ENCODE data around the gene SORL1-AS1.

Gene SORL1-AS1

GRCh38 chr11:121483805-121484480 lies 31.2 kb upstream of the SORL1-AS1 start:
- CTCF ChIA-PET, result interaction anchor here (2.3 kb wide), 1 partner anchor 17 kb away, joined by 10 read pairs; no protein-coding TSS in a partner anchor
- no peak overlapping the region for H3K27ac ChIP-seq (ENCODE audit: insufficient read depth, low read depth, low read length)
- dilution Hi-C loops (cut with MboI; ENCODE audit: extremely low pct_ligation_motif_present, low sequenced_read_pairs) (no loop called here), intact Hi-C loops (cut with micrococcal nuclease) (no loop called here)
- H3K36me3 ChIP-seq (ENCODE audit: control insufficient read depth in 2 of 2, extremely low read depth in 1 of 2, insufficient read depth in 2 of 2, low read length in 2 of 2), result no peaks in the 10 kb centered on the region
- TF ChIP-seq MAX (IDR thresholded peaks at IDR 0.05; ENCODE audit: insufficient read depth, insufficient read length), result no peak
- no peak for TF ChIP-seq FOS (IDR thresholded peaks at IDR 0.05; ENCODE audit: borderline replicate concordance, insufficient read depth, low read length)
- no peak for TF ChIP-seq CTCF (IDR thresholded peaks at IDR 0.05; ENCODE audit: extremely low read depth in 1 of 2, insufficient read depth in 1 of 2, low read depth in 1 of 2, low read length in 2 of 2)
- TF ChIP-seq POLR2AphosphoS5 (IDR thresholded peaks at IDR 0.05; ENCODE audit: insufficient read depth, low read depth, low read length), result no peak
- TF ChIP-seq EZH2 (IDR thresholded peaks at IDR 0.05; ENCODE audit: borderline replicate concordance, low read depth, low read length, severe bottlenecking), result no peak
- TF ChIP-seq JUN (IDR thresholded peaks at IDR 0.05; ENCODE audit: borderline replicate concordance, insufficient read depth, insufficient read length, low read depth), result no peak
- no peak for TF ChIP-seq GATA2 (IDR thresholded peaks at IDR 0.05; ENCODE audit: insufficient read depth, insufficient read length, low read depth, low read length)
- TF ChIP-seq POLR2A (IDR thresholded peaks at IDR 0.05; ENCODE audit: low read depth, low read length), result no peak
- TF ChIP-seq MYC (IDR thresholded peaks at IDR 0.05; ENCODE audit: low read depth, low read length), result no peak
- H2AFZ ChIP-seq (ENCODE audit: low read depth, low read length), result no peak overlapping the region
- FAIRE-seq, result no peak
- POLR2A ChIA-PET, result no interaction called here
- BruUV-seq (replicated peaks), result no TSS peak
- no peaks in the 10 kb centered on the region for H3K79me2 ChIP-seq (ENCODE audit: control insufficient read depth, insufficient read depth, low read length)
- H3K4me3 ChIP-seq (replicated peaks in 1 of 3; ENCODE audit: insufficient read depth in 1 of 3, low read depth in 1 of 3, low read length in 3 of 3), result no peak overlapping the region
- H3K4me1 ChIP-seq (ENCODE audit: control insufficient read depth, extremely low read depth, insufficient read depth, low read length), result peaks cover 17% of the 10 kb centered on the region
- H4K20me1 ChIP-seq (replicated peaks; ENCODE audit: control insufficient read depth, extremely low read depth, insufficient read depth, low read length), result no peaks in the 10 kb centered on the region
- no peak overlapping the region for H3K9ac ChIP-seq (replicated peaks; ENCODE audit: extremely low read depth, insufficient read depth, low read length)
- H3K9me3 ChIP-seq (replicated peaks; ENCODE audit: control insufficient read depth, insufficient read depth, low read length), result no peaks in the 10 kb centered on the region
- no peaks in the 10 kb centered on the region for H3K9me1 ChIP-seq (replicated peaks; ENCODE audit: control insufficient read depth, extremely low read depth, insufficient read depth, low read length)
- no peaks in the 10 kb centered on the region for H3K27me3 ChIP-seq (ENCODE audit: control insufficient read depth in 2 of 2, insufficient read depth in 2 of 2, low read length in 2 of 2)
- H3K4me2 ChIP-seq (ENCODE audit: insufficient read depth, low read length), result no peak overlapping the region
- DNase-seq (ENCODE audit: low read depth, low spot score), result no peak
